ENCODE data around the gene PRKD2. TPM values are rescaled to one million over a fixed set of nuclear protein-coding genes. Genes with fewer than 3 reads are reported as not detected.
A peak's percentile ranks its signal among the peaks of the same experiment; 100 is the strongest.

The PRKD2 gene
- polyA plus RNA-seq, 3 donors, result 6.5 to 46.9 (median 8.1) TPM

DNA sequence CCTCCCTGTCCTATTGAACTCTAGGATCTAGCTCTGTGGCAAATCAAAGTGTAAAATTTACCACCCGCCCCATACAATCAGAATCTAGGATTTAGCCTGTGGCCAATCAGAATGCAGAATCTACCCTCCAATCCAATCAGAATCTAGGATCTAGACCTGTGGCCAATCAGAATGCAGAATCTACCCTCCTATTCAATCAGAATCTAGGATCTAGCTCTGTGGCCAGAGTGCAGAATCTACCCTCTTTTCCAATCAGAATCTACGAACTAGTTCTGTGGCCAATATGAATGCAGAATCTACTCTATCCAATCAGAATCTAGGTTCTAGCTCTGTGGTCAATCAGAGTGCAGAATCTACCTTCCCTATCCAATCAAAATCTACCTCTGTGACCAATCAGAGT lies 25.8 kb downstream of the PRKD2 start:
- Histone ChIP-seq H3K9ac (ENCODE audit: insufficient read depth, low read length, poor library complexity, severe bottlenecking) (no peak overlapping the region), H3K4me1 (ENCODE audit: control insufficient read depth in 1 of 2, insufficient read depth in 2 of 2, low read length in 2 of 2) (no peaks in the 10 kb centered on the region), H3K27me3 (ENCODE audit: control insufficient read depth in 2 of 2, insufficient read depth in 2 of 2, low read length in 2 of 2) (no peaks in the 10 kb centered on the region), H3K36me3 (replicated peaks in 1 of 2; ENCODE audit: control insufficient read depth in 1 of 2, insufficient read depth in 2 of 2, low read length in 2 of 2) (peaks cover 86 to 93% of the 10 kb centered on the region in 2 donors), H2AFZ (ENCODE audit: insufficient read depth, low read depth, low read length, poor library complexity, severe bottlenecking) (no peak overlapping the region), H3K9me3 (replicated peaks in 1 of 2; ENCODE audit: control insufficient read depth in 1 of 2, insufficient read depth in 1 of 2, low read length in 2 of 2) (peaks cover 0 to 4% of the 10 kb centered on the region in 2 donors), H4K20me1 (ENCODE audit: insufficient read depth, low read length) (no peaks in the 10 kb centered on the region), H3K4me2 (replicated peaks; ENCODE audit: extremely low read depth, low read length, poor library complexity, severe bottlenecking) (no peak overlapping the region), H3K27ac (ENCODE audit: low read depth in 1 of 2, low read length in 2 of 2) (no peak overlapping the region), H3K4me3 (replicated peaks in 1 of 3; ENCODE audit: low read depth in 2 of 3, low read length in 3 of 3) (no peak overlapping the region), H3K79me2 (ENCODE audit: insufficient read depth, low read length) (no peaks in the 10 kb centered on the region)
- Mint-ChIP-seq H3K27me3 (ENCODE audit: low read depth in 3 of 3) (peaks cover 0 to 4% (median 2%) of the 10 kb centered on the region in 3 donors), H3K36me3 (peaks cover 81 to 97% of the 10 kb centered on the region in 2 donors), H3K27ac (no peak overlapping the region), H3K4me3 (no peak overlapping the region), H3K9me3 (peaks cover 0 to 10% (median 2%) of the 10 kb centered on the region in 7 donors), H3K4me1 (no peaks in the 10 kb centered on the region)
- 50% methylated on average over 2 of the region's 2 CpGs for WGBS (ENCODE audit: insufficient coverage)
- TF ChIP-seq CTCF (IDR thresholded peaks at IDR 0.05), result no peak
- no peak for DNase-seq
- intact Hi-C loops (cut with micrococcal nuclease), result no loop called here

GRCh38 chr19:46689358-46689757 lies 27.6 kb downstream of the PRKD2 start:
- H3K27ac Mint-ChIP-seq, result peak overlapping the region in 1 of 7 donors; percentile 36
- 98% methylated on average over 8 of the region's 14 CpGs for WGBS (ENCODE audit: insufficient coverage)
- H3K27me3 ChIP-seq (ENCODE audit: control insufficient read depth in 2 of 2, insufficient read depth in 2 of 2, low read length in 2 of 2), result no peaks in the 10 kb centered on the region

More at GRCh38 chr19:46689358-46689757, 27.6 kb downstream of the PRKD2 start:
- Histone ChIP-seq H3K9ac (ENCODE audit: insufficient read depth, low read length, poor library complexity, severe bottlenecking) (no peak overlapping the region), H3K36me3 (replicated peaks in 1 of 2; ENCODE audit: control insufficient read depth in 1 of 2, insufficient read depth in 2 of 2, low read length in 2 of 2) (peaks cover 86 to 93% of the 10 kb centered on the region in 2 donors), H3K4me3 (replicated peaks in 1 of 3; ENCODE audit: low read depth in 2 of 3, low read length in 3 of 3) (no peak overlapping the region), H3K4me2 (replicated peaks; ENCODE audit: extremely low read depth, low read length, poor library complexity, severe bottlenecking) (no peak overlapping the region), H3K9me3 (replicated peaks in 1 of 2; ENCODE audit: control insufficient read depth in 1 of 2, insufficient read depth in 1 of 2, low read length in 2 of 2) (peaks cover 0 to 4% of the 10 kb centered on the region in 2 donors), H4K20me1 (ENCODE audit: insufficient read depth, low read length) (no peaks in the 10 kb centered on the region), H3K79me2 (ENCODE audit: insufficient read depth, low read length) (no peaks in the 10 kb centered on the region), H3K27ac (ENCODE audit: low read depth in 1 of 2, low read length in 2 of 2) (no peak overlapping the region), H2AFZ (ENCODE audit: insufficient read depth, low read depth, low read length, poor library complexity, severe bottlenecking) (no peak overlapping the region), H3K4me1 (ENCODE audit: control insufficient read depth in 1 of 2, insufficient read depth in 2 of 2, low read length in 2 of 2) (no peaks in the 10 kb centered on the region)
- intact Hi-C loops (cut with micrococcal nuclease), result no loop called here
- Mint-ChIP-seq H3K36me3 (peaks cover 82 to 97% of the 10 kb centered on the region in 2 donors), H3K4me1 (no peaks in the 10 kb centered on the region), H3K4me3 (no peak overlapping the region), H3K9me3 (peaks cover 0 to 10% (median 2%) of the 10 kb centered on the region in 7 donors), H3K27me3 (ENCODE audit: low read depth in 3 of 3) (peaks cover 0 to 4% (median 2%) of the 10 kb centered on the region in 3 donors)
- no peak for TF ChIP-seq CTCF (IDR thresholded peaks at IDR 0.05)
- no peak for DNase-seq
